Mesenchymal stem cell (in vitro differentiated cells and primary cell): Measurements from ENCODE around the gene RPS28.

Experiments
- DNase-seq: peaks from one replicate; pipeline ENCODE4 v3.0.0-alpha.2; 2013
- H2AFZ ChIP-seq: one replicate; pipeline ENCODE4 v1.6.1; 2013; ENCODE audit warnings: low read depth, mild to moderate bottlenecking, control low read depth, inconsistent platforms, low read length, moderate library complexity
- H2AK5ac ChIP-seq: 2 replicates; pipeline ENCODE4 v1.6.1; 2013; ENCODE audit warnings: low read length, moderate library complexity, mild to moderate bottlenecking, inconsistent platforms; ENCODE audit not compliant: severe bottlenecking
- H2BK120ac ChIP-seq: one replicate; pipeline ENCODE4 v1.6.1; 2013; ENCODE audit warnings: low read depth, mild to moderate bottlenecking, inconsistent platforms, low read length, moderate library complexity
- H2BK12ac ChIP-seq, 2 experiments: one replicate each; pipeline ENCODE4 v1.6.1; 2013; ENCODE audit warnings: inconsistent platforms in 2 of 2, low read length in 2 of 2, mild to moderate bottlenecking in 2 of 2, moderate library complexity in 2 of 2, control low read depth in 1 of 2
- H2BK15ac ChIP-seq: one replicate; pipeline ENCODE4 v1.6.1; 2013; ENCODE audit warnings: mild to moderate bottlenecking, low read depth, inconsistent platforms; ENCODE audit not compliant: poor library complexity, severe bottlenecking
- H2BK5ac ChIP-seq: 2 replicates; pipeline ENCODE4 v1.6.1; 2013; ENCODE audit warnings: low read depth, mild to moderate bottlenecking, low read length, control low read depth, inconsistent platforms; ENCODE audit not compliant: poor library complexity, severe bottlenecking
- H3K14ac ChIP-seq, 2 experiments: one replicate each; pipeline ENCODE4 v1.6.1; 2013; ENCODE audit warnings: inconsistent platforms in 2 of 2, low read length in 2 of 2, control low read depth in 1 of 2, mild to moderate bottlenecking in 1 of 2, moderate library complexity in 1 of 2
- H3K18ac ChIP-seq, 2 experiments: one replicate each; pipeline ENCODE4 v1.6.1; 2013; ENCODE audit warnings: inconsistent platforms in 2 of 2, low read length in 2 of 2, control low read depth in 1 of 2, low read depth in 1 of 2, mild to moderate bottlenecking in 1 of 2
- H3K23ac ChIP-seq, 2 experiments: one replicate each; pipeline ENCODE4 v1.6.1; 2013; ENCODE audit warnings: inconsistent platforms in 2 of 2, low read length in 2 of 2, mild to moderate bottlenecking in 2 of 2, moderate library complexity in 2 of 2, control low read depth in 1 of 2
- H3K27ac ChIP-seq: 2 replicates; pipeline ENCODE4 v1.5.1; 2013; ENCODE audit warnings: mild to moderate bottlenecking, moderate library complexity, low read length, control low read depth, inconsistent platforms; ENCODE audit not compliant: poor library complexity, severe bottlenecking
- H3K27me3 ChIP-seq, 2 experiments: 2 replicates each; pipeline versions ENCODE4 v1.6.1 to v1.7.0; 2013; ENCODE audit warnings: low read length in 2 of 2, mild to moderate bottlenecking in 2 of 2, moderate library complexity in 2 of 2, control low read depth in 1 of 2, inconsistent platforms in 1 of 2; ENCODE audit not compliant: control insufficient read depth in 1 of 2, insufficient read depth in 1 of 2
- H3K36me3 ChIP-seq, 2 experiments: 2 replicates each; pipeline versions ENCODE4 v1.6.1 to v1.7.0; 2013; ENCODE audit warnings: low read length in 2 of 2, control low read depth in 1 of 2, inconsistent platforms in 1 of 2, low read depth in 1 of 2, mild to moderate bottlenecking in 1 of 2; ENCODE audit not compliant: insufficient read depth in 2 of 2, control insufficient read depth in 1 of 2
- H3K4ac ChIP-seq, 2 experiments: one replicate each; pipeline ENCODE4 v1.6.1; 2013; ENCODE audit warnings: inconsistent platforms in 2 of 2, low read length in 2 of 2, mild to moderate bottlenecking in 2 of 2, moderate library complexity in 2 of 2, control low read depth in 1 of 2, low read depth in 1 of 2
- H3K4me1 ChIP-seq: 2 replicates; pipeline ENCODE4 v1.6.1; 2013; ENCODE audit warnings: low read depth, low read length, control low read depth; ENCODE audit not compliant: control insufficient read depth, insufficient read depth
- H3K4me2 ChIP-seq: 2 replicates; pipeline ENCODE4 v1.6.1; 2013; ENCODE audit warnings: low read length, mild to moderate bottlenecking, inconsistent platforms; ENCODE audit not compliant: poor library complexity, severe bottlenecking
- H3K4me3 ChIP-seq, 2 experiments: 2 replicates each; pipeline versions ENCODE4 v1.5.1 to v1.7.0; 2013; ENCODE audit warnings: low read length in 2 of 2, mild to moderate bottlenecking in 2 of 2, control low read depth in 1 of 2, low read depth in 1 of 2; ENCODE audit not compliant: insufficient read depth in 1 of 2
- H3K79me1 ChIP-seq: replicated peaks from 2 replicates; pipeline ENCODE4 v1.6.1; 2013; ENCODE audit warnings: mild to moderate bottlenecking, control low read depth, low read length, inconsistent platforms; ENCODE audit not compliant: poor library complexity, severe bottlenecking
- H3K9ac ChIP-seq: 2 replicates; pipeline ENCODE4 v1.7.0; 2013; ENCODE audit warnings: mild to moderate bottlenecking, low read length, moderate library complexity
- H3K9me3 ChIP-seq: 2 replicates; pipeline ENCODE4 v1.7.0; 2013; ENCODE audit warnings: mild to moderate bottlenecking, low read length; ENCODE audit not compliant: control insufficient read depth
- H4K8ac ChIP-seq: one replicate; pipeline ENCODE4 v1.6.1; 2013; ENCODE audit warnings: inconsistent platforms, mild to moderate bottlenecking, low read length, moderate library complexity
- H4K91ac ChIP-seq: one replicate; pipeline ENCODE4 v1.6.1; 2013; ENCODE audit warnings: mild to moderate bottlenecking, low read length, inconsistent platforms
- WGBS: methylation state at CpG from one replicate; pipeline ENCODE4 v1.1.7; 2013; ENCODE audit warnings: mixed read lengths; 5-methylcytosine and 5-hydroxymethylcytosine counted together

The RPS28 gene

DNA sequence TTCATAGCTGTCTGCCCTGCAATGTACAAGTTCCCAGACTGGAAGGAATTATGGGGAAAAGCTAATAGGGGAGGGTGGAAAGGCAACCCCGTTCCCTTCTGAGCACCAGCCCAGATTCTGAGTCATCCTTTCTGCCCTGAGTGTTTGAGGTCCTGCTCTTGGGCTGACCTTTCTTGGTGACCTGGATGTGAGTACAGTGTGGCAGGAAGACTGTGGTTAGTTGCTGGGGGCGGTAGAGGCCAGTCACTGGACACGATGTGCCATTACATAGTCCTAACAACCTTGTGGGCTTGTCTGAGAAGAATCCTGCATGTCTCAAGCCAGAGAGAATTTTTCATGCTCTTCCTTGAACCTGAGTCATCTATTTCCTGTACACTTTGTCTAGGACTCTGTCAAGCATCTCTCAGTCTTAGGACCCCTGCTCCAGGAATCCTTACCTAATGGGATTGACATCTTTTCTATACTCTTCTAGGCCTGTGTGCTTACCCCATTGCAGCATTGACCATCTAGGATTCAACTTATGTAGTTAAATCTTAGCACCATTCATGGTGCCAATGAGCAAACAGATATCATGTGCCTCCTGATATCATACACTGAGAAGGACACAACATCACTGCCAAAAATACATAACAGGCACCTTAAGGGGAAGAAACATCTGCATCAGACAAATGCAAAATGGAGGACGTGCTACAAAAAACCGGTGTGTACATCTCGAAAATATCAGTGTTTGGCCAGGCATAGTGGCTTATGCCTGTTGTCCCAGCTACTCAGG, 34.5 kb downstream of the RPS28 start:
- H3K14ac ChIP-seq, result peak overlapping the region in 1 of 2 experiments; percentile 11
- H2AFZ ChIP-seq, result no peak overlapping the region
- peak overlapping the region; percentile 79 to 99 for H2BK12ac ChIP-seq
- peak overlapping the region; percentile 63 for H2AK5ac ChIP-seq
- peak; percentile 100 for DNase-seq
- peak overlapping the region; percentile 54 to 85 for H3K4ac ChIP-seq
- peak overlapping the region; percentile 28 for H3K9ac ChIP-seq
- H3K4me3 ChIP-seq, result peak overlapping the region in 1 of 2 experiments; percentile 11
- no peaks in the 10 kb centered on the region for H3K9me3 ChIP-seq
- H3K27ac ChIP-seq, result peak overlapping the region; percentile 91
- H3K23ac ChIP-seq, result no peak overlapping the region
- no peaks in the 10 kb centered on the region for H3K79me1 ChIP-seq
- H2BK5ac ChIP-seq, result peak overlapping the region; percentile 46
- peak overlapping the region; percentile 14 to 88 for H3K18ac ChIP-seq
- H3K4me2 ChIP-seq, result no peak overlapping the region
- 43% methylated on average over 6 of the region's 6 CpGs for WGBS
- no peak overlapping the region for H2BK120ac ChIP-seq
- peak overlapping the region; percentile 49 for H2BK15ac ChIP-seq
- no peaks in the 10 kb centered on the region for H3K27me3 ChIP-seq
- H4K8ac ChIP-seq, result peak overlapping the region; percentile 89
- H4K91ac ChIP-seq, result peak overlapping the region; percentile 92
- no peaks in the 10 kb centered on the region for H3K36me3 ChIP-seq
- peaks cover 16% of the 10 kb centered on the region for H3K4me1 ChIP-seq

- H3K9ac ChIP-seq, result no peak overlapping the region
- peak overlapping the region in 1 of 2 experiments; percentile 28 for H3K18ac ChIP-seq
- H4K8ac ChIP-seq, result no peak overlapping the region
- peak overlapping the region in 1 of 2 experiments; percentile 68 for H3K4ac ChIP-seq
- peak overlapping the region; percentile 36 for H2BK5ac ChIP-seq
- H3K79me1 ChIP-seq, result no peaks in the 10 kb centered on the region
- H3K4me2 ChIP-seq, result no peak overlapping the region
- peak overlapping the region; percentile 30 for H3K27ac ChIP-seq
- no peaks in the 10 kb centered on the region for H3K27me3 ChIP-seq
- H3K36me3 ChIP-seq, result no peaks in the 10 kb centered on the region
- no peak overlapping the region for H2AK5ac ChIP-seq
- H4K91ac ChIP-seq, result no peak overlapping the region
- peak overlapping the region; percentile 3 for H2BK15ac ChIP-seq
- no peak overlapping the region for H3K14ac ChIP-seq
- no peak overlapping the region for H3K4me3 ChIP-seq
- peak; percentile 70 for DNase-seq
- H3K9me3 ChIP-seq, result no peaks in the 10 kb centered on the region
- H3K23ac ChIP-seq, result no peak overlapping the region
- peak overlapping the region in 1 of 2 experiments; percentile 49 for H2BK12ac ChIP-seq
- H2BK120ac ChIP-seq, result peak overlapping the region; percentile 42
- WGBS, result 68% methylated on average over 3 of the region's 4 CpGs
- H2AFZ ChIP-seq, result no peak overlapping the region
- H3K4me1 ChIP-seq, result peaks cover 19% of the 10 kb centered on the region
Observed at GRCh38 chr19:8357007-8357521, 35.8 kb downstream of the RPS28 start.

DNA sequence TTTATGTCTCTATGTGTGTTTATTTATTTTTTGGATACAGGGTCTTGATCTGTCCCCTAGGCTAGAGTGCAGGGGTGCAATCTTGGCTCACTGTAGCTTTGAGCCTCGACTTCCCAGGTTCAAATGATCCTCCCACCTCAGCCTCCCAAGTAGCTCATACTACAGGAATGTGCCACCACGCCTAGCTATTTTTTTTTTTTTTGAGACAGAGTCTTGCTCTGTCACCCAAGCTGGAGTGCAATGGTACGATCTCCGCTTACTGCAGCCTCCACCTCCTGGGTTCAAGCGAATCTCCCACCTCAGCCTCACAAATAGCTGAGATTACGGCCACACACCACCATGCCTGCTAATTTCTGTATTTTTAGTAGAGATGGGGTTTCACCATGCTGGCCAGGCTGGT, 37.7 kb downstream of the RPS28 start:
- no peak overlapping the region for H2AFZ ChIP-seq
- peaks cover 28% of the 10 kb centered on the region for H3K4me1 ChIP-seq
- H2BK120ac ChIP-seq, result no peak overlapping the region
- no peak overlapping the region for H2AK5ac ChIP-seq
- no peaks in the 10 kb centered on the region for H3K9me3 ChIP-seq
- DNase-seq, result no peak
- no peak overlapping the region for H3K14ac ChIP-seq
- no peak overlapping the region for H3K27ac ChIP-seq
- H3K4me3 ChIP-seq, result no peak overlapping the region
- H3K4ac ChIP-seq, result peak overlapping the region in 1 of 2 experiments; percentile 12
- H3K23ac ChIP-seq, result no peak overlapping the region
- peak overlapping the region in 1 of 2 experiments; percentile 34 for H3K18ac ChIP-seq
- H3K4me2 ChIP-seq, result no peak overlapping the region
- H2BK12ac ChIP-seq, result peak overlapping the region; percentile 21 to 89
- H4K8ac ChIP-seq, result no peak overlapping the region
- H3K79me1 ChIP-seq, result no peaks in the 10 kb centered on the region
- no peak overlapping the region for H2BK5ac ChIP-seq
- peak overlapping the region; percentile 60 for H2BK15ac ChIP-seq
- H3K36me3 ChIP-seq, result no peaks in the 10 kb centered on the region
- no peak overlapping the region for H3K9ac ChIP-seq
- 92% methylated on average over 6 of the region's 6 CpGs for WGBS
- peak overlapping the region; percentile 11 for H4K91ac ChIP-seq
- no peaks in the 10 kb centered on the region for H3K27me3 ChIP-seq

DNA sequence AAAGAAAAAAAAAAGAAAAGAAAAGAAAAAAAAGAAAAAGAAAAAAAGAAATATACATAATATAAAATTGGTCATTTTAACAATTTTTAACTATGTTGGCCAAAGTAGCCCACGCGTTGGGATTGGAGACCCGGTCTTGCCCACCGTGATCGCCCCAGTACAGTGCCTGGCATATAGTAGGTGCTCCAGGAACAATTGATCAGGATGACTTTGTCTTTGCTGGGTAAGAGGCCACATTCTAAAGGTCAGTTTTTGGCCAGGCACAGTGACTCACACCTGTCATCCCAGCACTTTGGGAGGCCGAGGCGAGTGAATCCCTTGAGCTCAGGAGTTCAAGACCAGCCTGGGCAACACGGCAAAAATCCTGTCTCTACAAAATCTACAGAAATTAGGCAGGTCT, 38.9 kb downstream of the RPS28 start:
- Histone ChIP-seq H3K4me1 (peaks cover 29% of the 10 kb centered on the region), H2AFZ (no peak overlapping the region), H3K27ac (no peak overlapping the region), H3K4ac (no peak overlapping the region), H3K27me3 (no peaks in the 10 kb centered on the region), H3K18ac (peak overlapping the region in 1 of 2 experiments; percentile 57), H3K14ac (no peak overlapping the region), H2BK15ac (no peak overlapping the region), H3K79me1 (no peaks in the 10 kb centered on the region), H2BK5ac (no peak overlapping the region), H4K91ac (peak overlapping the region; percentile 54), H3K4me2 (no peak overlapping the region), H3K23ac (no peak overlapping the region), H2BK120ac (no peak overlapping the region), H3K9ac (no peak overlapping the region), H4K8ac (no peak overlapping the region), H3K4me3 (no peak overlapping the region), H3K9me3 (no peaks in the 10 kb centered on the region), H3K36me3 (no peaks in the 10 kb centered on the region), H2BK12ac (peak overlapping the region in 1 of 2 experiments; percentile 45), H2AK5ac (peak overlapping the region; percentile 93)
- WGBS, result 79% methylated on average over 8 of the region's 8 CpGs
- no peak for DNase-seq
